GM10266 (cell line): ENCODE data around the gene TOMM7.
"Not testable (repeated sequence)": the region's sequence is repeated elsewhere in the genome, so short reads cannot be mapped to it uniquely, and the experiment has no call there.

Experiments used
- DNase-seq: peaks from one replicate; pipeline ENCODE4 v3.0.0; 2012; ENCODE audit errors: extremely low spot score
- TF ChIP-seq, protein P1 (sequence below): IDR thresholded peaks from 2 replicates; pipeline ENCODE4 v1.5.1; 2012; ENCODE audit warnings: mild to moderate bottlenecking, low read depth; ENCODE audit not compliant: control insufficient read depth, insufficient read depth; ENCODE audit errors: missing control alignments

TOMM7 gene

DNA sequence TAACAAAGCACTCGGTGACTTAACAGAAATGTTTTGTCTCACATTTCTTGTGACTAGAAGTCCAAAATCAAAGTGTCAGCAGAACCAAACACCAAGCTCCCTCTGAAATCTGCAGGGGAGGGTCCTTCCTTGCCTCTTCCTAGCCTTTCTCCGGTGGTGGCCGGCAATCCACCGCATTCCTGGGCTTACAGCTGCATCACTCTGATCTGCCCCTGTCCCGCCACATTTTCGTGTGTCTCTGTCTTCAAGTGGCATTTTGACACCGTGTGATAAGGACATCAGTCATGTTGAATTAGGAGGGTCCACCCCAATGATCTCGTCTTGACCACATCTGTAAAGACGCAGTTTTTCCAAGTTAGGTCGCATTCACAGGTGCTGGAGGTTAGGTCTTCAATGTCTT lies 30.5 kb upstream of the TOMM7 start:
- TF ChIP-seq, protein P1, sequence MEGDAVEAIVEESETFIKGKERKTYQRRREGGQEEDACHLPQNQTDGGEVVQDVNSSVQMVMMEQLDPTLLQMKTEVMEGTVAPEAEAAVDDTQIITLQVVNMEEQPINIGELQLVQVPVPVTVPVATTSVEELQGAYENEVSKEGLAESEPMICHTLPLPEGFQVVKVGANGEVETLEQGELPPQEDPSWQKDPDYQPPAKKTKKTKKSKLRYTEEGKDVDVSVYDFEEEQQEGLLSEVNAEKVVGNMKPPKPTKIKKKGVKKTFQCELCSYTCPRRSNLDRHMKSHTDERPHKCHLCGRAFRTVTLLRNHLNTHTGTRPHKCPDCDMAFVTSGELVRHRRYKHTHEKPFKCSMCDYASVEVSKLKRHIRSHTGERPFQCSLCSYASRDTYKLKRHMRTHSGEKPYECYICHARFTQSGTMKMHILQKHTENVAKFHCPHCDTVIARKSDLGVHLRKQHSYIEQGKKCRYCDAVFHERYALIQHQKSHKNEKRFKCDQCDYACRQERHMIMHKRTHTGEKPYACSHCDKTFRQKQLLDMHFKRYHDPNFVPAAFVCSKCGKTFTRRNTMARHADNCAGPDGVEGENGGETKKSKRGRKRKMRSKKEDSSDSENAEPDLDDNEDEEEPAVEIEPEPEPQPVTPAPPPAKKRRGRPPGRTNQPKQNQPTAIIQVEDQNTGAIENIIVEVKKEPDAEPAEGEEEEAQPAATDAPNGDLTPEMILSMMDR = no peak

DNA sequence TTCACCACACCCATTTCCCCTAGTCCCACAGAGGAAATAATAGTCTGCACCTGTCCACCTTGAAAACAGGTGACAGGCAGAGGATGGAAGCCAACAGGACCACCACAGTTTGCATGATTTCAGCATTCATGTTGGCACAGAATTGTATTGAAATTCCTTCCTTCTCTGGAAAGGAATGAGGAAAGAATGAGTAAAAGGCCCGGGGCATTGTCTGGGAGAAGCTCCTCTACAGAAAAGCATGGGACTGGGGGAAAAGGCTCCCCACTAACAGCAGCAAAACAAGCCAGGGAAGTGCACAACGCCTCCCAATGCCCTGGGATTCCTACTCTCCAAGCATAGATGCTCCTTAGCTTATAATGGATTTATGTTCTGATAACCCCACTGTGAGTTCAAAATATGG lies 28.5 kb upstream of the TOMM7 start:
- DNase-seq = no peak
- TF ChIP-seq, protein P1 = no peak

More for the DNA sequence above, 30.5 kb upstream of the TOMM7 start:
- DNase-seq = no peak

DNA sequence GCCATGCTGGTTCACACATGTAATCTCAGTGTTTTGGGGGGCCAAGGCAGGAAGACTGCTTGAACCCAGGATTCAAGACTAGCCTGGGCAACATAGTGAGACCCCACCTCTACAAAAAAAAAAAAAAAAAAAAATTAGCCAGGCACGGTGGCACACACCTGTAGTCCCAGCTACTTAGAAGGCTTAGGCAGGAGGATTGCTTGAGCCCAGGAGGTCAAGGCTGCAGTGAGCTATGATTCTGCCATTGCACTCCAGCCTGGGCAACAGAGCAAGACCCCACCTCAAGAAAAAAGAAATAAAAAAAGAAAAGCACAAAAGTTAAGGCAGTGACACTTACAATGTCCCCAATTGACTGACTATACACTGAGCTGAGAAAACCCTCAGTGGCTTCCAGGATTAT lies 27.7 kb upstream of the TOMM7 start:
- DNase-seq = not testable (repeated sequence)

GRCh38 chr7:22849662-22850061 lies 27.0 kb upstream of the TOMM7 start:
- TF ChIP-seq, protein P1 = no peak
- DNase-seq = no peak

- DNase-seq = no peak
- TF ChIP-seq, protein P1 = no peak
These were observed 26.5 kb upstream of the TOMM7 start for GRCh38 chr7:22849172-22849571.

DNA sequence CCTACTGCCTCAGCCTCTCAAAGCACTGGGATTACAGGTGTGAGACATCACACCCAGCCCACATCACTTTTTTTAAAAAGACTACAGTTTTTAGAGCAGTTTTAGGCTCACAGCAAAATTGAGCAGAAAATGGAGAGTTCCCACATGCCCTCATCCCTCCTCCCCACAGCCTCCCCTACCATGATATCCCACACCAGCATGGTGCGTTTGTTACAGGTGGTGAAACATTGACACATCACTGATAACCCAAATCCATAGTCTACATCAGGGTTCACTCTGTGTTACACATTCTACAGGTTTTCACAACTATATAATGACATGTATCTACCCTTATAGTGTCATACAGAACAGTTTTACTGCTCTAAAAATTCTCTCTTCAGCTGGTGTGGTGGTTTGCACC lies 24.3 kb upstream of the TOMM7 start:
- TF ChIP-seq, protein P1 = no peak
- no peak for DNase-seq

DNA sequence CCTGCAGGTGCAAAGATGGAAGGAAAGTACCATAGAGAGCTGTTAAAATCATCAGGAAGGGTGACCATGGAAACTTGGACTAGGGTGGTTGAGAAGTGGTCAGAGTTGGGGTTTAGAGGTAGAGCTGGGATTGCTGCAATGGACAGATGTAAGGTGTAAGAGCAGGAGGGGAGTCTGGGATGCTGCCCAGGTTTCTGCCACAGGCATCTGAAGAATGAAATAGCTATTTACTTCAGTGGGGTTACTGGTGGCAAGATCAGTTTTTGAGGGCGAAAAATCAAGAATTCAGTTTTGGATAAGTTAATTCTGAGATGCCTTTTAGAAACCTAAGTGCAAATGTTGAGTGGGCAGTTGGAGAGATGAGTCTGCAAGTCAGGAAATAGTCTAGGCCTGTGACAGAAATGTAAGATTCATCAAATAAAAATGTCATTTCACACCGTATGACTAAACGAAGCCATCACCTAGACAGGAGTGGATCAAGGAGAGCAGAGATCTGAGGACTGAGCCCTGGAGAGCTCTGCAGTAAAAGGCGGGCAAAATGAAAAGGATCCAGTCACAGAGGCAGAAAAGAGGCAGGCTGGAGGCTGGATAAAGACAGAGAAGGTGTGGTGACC lies 22.7 kb upstream of the TOMM7 start:
- TF ChIP-seq, protein P1 = no peak

More for the DNA sequence above, 22.7 kb upstream of the TOMM7 start:
- no peak for DNase-seq
